ENCODE results near the gene TCF7L2.

DNA sequence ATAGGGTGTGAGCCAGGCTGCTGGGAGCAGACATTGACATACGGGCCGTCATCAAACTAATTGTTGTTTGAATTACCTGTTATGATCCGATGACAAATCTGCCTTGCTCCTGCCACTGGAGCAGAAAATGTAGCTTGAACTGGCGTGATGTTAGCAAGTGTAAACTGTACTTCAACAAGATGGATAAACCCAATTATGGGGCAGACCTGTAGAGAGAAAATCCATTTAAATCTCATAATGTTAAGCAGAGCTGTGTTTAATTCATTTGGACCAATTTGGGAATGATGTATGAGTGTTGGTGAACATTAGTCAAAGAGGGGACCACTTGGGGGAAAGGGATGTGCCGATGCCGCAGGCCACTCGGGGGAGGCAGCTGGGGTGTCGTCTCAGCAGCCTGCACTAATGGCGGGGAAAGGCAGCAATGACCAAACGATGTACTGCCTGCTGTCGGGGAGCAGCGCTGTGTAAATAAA lies 27.4 kb downstream of the TCF7L2 start:
- TF ChIP-seq GATA2 (IDR thresholded peaks at IDR 0.05; ENCODE audit: low read depth, low read length) (no peak), GATA3 (IDR thresholded peaks at IDR 0.05; ENCODE audit: low read depth, low read length) (no peak)

Data from SH-SY5Y (cell line).